IPS-15b (cell line): ENCODE results near the gene PLAGL2.

Experiments
- H3K27me3 ChIP-seq: one replicate; pipeline ENCODE4 v1.6.1; 2013; ENCODE audit warnings: low read length; ENCODE audit not compliant: control insufficient read depth, insufficient read depth
- H3K36me3 ChIP-seq: one replicate; pipeline ENCODE4 v1.6.1; 2013; ENCODE audit warnings: low read length; ENCODE audit not compliant: control insufficient read depth, insufficient read depth
- H3K4me1 ChIP-seq: one replicate; pipeline ENCODE4 v1.6.1; 2013; ENCODE audit warnings: mild to moderate bottlenecking, low read length; ENCODE audit not compliant: control insufficient read depth, insufficient read depth
- H3K4me3 ChIP-seq: one replicate; pipeline ENCODE4 v1.5.1; 2013; ENCODE audit warnings: low read depth, low read length
- H3K9ac ChIP-seq: one replicate; pipeline ENCODE4 v1.6.1; 2013; ENCODE audit warnings: low read depth, mild to moderate bottlenecking, low read length
- H3K9me3 ChIP-seq: one replicate; pipeline ENCODE4 v1.6.1; 2013; ENCODE audit warnings: mild to moderate bottlenecking, low read length; ENCODE audit not compliant: control insufficient read depth, insufficient read depth

The PLAGL2 gene

GRCh38 chr20:32152421-32153155 lies 55.0 kb downstream of the PLAGL2 start:
- Histone ChIP-seq H3K9ac (no peak overlapping the region), H3K36me3 (peaks cover 33% of the 10 kb centered on the region)

GRCh38 chr20:32150291-32150848 lies 57.2 kb downstream of the PLAGL2 start:
- H3K27me3 ChIP-seq, result no peaks in the 10 kb centered on the region
- H3K9ac ChIP-seq, result no peak overlapping the region
- peaks cover 42% of the 10 kb centered on the region for H3K36me3 ChIP-seq
- no peak overlapping the region for H3K4me3 ChIP-seq
- no peaks in the 10 kb centered on the region for H3K9me3 ChIP-seq
- H3K4me1 ChIP-seq, result no peaks in the 10 kb centered on the region

More at GRCh38 chr20:32152421-32153155, 55.0 kb downstream of the PLAGL2 start:
- no peak overlapping the region for H3K4me3 ChIP-seq
- no peaks in the 10 kb centered on the region for H3K27me3 ChIP-seq
- H3K9me3 ChIP-seq, result no peaks in the 10 kb centered on the region
- H3K4me1 ChIP-seq, result no peaks in the 10 kb centered on the region

DNA sequence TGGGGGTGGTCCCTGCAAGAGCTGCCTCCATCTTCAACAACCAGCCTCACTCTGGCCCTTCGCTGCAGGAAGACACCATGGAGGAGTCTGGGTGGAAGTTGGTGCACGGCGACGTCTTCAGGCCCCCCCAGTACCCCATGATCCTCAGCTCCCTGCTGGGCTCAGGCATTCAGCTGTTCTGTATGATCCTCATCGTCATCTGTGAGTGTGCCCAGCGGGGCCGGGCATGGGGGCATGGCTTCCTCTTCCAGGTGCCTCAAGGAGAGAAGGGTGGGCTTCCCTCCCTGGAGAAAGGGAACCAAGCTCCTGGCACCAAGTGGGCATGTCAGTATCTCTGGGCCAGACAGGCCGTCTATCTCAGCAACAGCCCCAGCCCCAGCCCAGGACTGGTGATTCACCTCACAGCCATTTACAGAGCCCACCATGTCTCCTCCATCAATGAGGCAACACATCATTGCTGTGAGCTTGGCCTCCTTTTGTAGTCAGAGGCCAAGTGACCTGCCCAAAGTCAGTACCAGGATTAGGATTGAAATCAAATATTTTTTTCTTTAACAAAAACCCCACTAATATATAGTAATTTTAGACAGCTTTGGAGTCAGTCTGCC lies 57.9 kb downstream of the PLAGL2 start:
- H3K27me3 ChIP-seq, result no peaks in the 10 kb centered on the region
- no peak overlapping the region for H3K4me3 ChIP-seq
- no peak overlapping the region for H3K9ac ChIP-seq
- H3K4me1 ChIP-seq, result no peaks in the 10 kb centered on the region
- no peaks in the 10 kb centered on the region for H3K9me3 ChIP-seq
- H3K36me3 ChIP-seq, result peaks cover 49% of the 10 kb centered on the region

DNA sequence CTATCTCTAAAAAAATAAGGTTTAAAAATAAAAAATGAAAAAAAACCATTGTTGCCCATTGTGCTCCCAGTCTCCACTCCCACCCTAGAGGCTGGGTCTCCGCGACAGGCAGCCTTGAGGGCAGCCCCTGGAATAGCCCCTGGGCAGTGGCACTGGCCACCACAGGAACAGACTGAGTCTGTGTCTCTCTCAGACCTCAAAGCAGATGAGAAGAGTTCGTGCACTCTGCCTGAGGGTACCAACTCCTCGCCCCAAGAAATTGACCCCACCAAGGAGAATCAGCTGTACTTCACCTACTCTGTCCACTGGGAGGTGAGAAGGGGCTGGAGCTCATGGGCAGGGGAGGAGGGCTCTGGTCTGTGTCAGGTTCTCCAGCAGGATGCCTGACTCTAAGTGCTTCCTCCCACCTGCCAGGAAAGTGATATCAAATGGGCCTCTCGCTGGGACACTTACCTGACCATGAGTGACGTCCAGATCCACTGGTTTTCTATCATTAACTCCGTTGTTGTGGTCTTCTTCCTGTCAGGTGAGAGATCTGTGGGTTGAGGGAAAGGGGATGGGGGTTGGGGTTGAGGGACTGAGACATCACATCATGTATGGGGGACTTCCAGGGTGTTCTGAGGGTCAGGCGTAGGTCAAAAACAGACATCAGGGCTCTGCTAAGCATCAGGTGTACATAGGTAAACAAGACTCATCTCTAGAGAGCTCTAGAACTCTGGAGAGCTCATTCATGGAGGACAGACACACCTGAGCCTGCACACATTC lies 62.5 kb downstream of the PLAGL2 start:
- H3K36me3 ChIP-seq, result peaks cover 57% of the 10 kb centered on the region
- no peak overlapping the region for H3K4me3 ChIP-seq
- no peaks in the 10 kb centered on the region for H3K4me1 ChIP-seq
- H3K9ac ChIP-seq, result no peak overlapping the region
- H3K27me3 ChIP-seq, result no peaks in the 10 kb centered on the region
- H3K9me3 ChIP-seq, result no peaks in the 10 kb centered on the region

- Histone ChIP-seq H3K4me1 (no peaks in the 10 kb centered on the region), H3K36me3 (peaks cover 62% of the 10 kb centered on the region), H3K9ac (no peak overlapping the region), H3K9me3 (no peaks in the 10 kb centered on the region), H3K4me3 (no peak overlapping the region), H3K27me3 (no peaks in the 10 kb centered on the region)
These were observed 64.6 kb downstream of the PLAGL2 start for GRCh38 chr20:32142991-32143390.
